Ovary (tissue), 3 donors: ENCODE measurements around the gene PTPN9.

Experiments used
- CTCF ChIP-seq, 3 donors: fragments of 450-650 bp in 2 of 3; fragments of 200-600 bp in 1 of 3; IDR thresholded peaks; one replicate each; pipeline versions ENCODE4 v1.5.1 to v1.8.0; 2016 to 2022; ENCODE audit warnings: antibody characterized with exemption in 3 of 3, mild to moderate bottlenecking in 1 of 3
- EP300 ChIP-seq: sonication (generic); formaldehyde crosslinking; IDR thresholded peaks from one replicate; pipeline ENCODE4 v1.6.1; 2017; ENCODE audit warnings: antibody characterized with exemption
- POLR2A ChIP-seq: fragments of 450-650 bp; IDR thresholded peaks from one replicate; pipeline ENCODE4 v1.6.1; 2017; ENCODE audit warnings: antibody characterized with exemption, mild to moderate bottlenecking, moderate library complexity
- donor health status: DM: no; HTN: no; CAD: no.

- TF ChIP-seq CTCF (IDR thresholded peaks at IDR 0.05) = no peak
- TF ChIP-seq POLR2A = no peak
- TF ChIP-seq EP300 = no peak
Observed at GRCh38 chr15:75597667-75598341, 18.7 kb upstream of the PTPN9 start.
